Measurements from ENCODE around the gene CHAF1B.

DNA sequence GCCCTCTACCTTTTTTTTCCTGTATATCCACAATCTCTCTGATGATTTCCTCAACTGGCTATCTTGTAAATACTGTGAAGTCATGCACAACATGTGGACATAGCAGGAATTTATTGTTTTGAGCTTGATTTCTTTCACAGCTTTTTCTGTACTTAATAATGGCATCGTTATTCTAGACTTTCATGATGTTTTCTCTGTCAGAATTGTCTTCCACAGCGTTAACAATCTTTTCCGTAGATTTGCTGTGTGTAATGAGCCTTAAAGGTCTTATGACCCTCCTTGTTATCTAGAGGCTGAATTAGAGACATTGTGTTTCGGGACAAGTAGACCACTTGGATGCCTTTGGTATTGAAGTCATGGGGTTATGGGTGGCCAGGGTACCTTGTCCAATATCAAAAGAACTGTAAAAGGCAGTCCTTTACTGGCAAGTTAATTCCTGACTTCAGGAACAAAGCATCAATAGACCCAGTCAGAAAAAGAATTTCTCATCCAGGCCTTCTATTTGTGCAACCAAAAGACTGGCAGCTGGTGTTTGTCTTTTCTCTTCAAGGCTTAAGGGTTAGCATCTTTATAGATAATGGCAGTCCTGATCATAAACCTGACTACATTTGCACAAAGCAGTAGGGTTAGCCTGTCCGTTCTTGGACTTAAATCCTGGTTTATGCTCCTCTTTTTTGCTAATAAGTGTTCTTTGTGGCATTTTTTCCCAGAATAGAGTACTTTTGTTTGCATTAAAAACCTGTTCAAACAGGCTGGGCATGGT lies 30.1 kb upstream of the CHAF1B start:
- no peak for TF ChIP-seq CTCF (IDR thresholded peaks at IDR 0.05)
- no peak for TF ChIP-seq POLR2A (IDR thresholded peaks at IDR 0.05)

Data from testis (tissue), 2 donors.